ENCODE results near the gene NLRP2B.
"Not testable (repeated sequence)": the region's sequence is repeated elsewhere in the genome, so short reads cannot be mapped to it uniquely, and the experiment has no call there.

Gene NLRP2B

GRCh38 chrX:57680160-57680559, at the start of gene NLRP2B:
NLRP2B (minus strand) TSS chrX:57680260.
- no peaks in the 10 kb centered on the region for H3K36me3 Mint-ChIP-seq (ENCODE audit: low read depth)
- no peak for TF ChIP-seq CTCF (IDR thresholded peaks at IDR 0.05; ENCODE audit: unreplicated experiment in 3 of 3)
- peaks cover 42% of the 10 kb centered on the region for H3K9me3 Mint-ChIP-seq
- H3K4me3 Mint-ChIP-seq, result no peak within 1 kb of the TSS
- no peak within 1 kb of the TSS for H3K27ac Mint-ChIP-seq
- no peaks in the 10 kb centered on the region for H3K4me1 Mint-ChIP-seq
- H3K27me3 Mint-ChIP-seq (ENCODE audit: low read depth), result no peaks in the 10 kb centered on the region

- not testable (repeated sequence) for H3K27ac Mint-ChIP-seq; H3K36me3 Mint-ChIP-seq (ENCODE audit: low read depth); H3K4me3 Mint-ChIP-seq; H3K4me1 Mint-ChIP-seq; H3K27me3 Mint-ChIP-seq (ENCODE audit: low read depth)
- peaks cover 50% of the 10 kb centered on the region for H3K9me3 Mint-ChIP-seq
Measured at GRCh38 chrX:57725995-57726394, 45.9 kb upstream of the NLRP2B start.

GRCh38 chrX:57681341-57681740, 1.3 kb upstream of the NLRP2B start:
- Mint-ChIP-seq H3K27me3 (ENCODE audit: low read depth) (no peaks in the 10 kb centered on the region), H3K9me3 (peaks cover 45% of the 10 kb centered on the region), H3K36me3 (ENCODE audit: low read depth) (no peaks in the 10 kb centered on the region), H3K4me3 (no peak overlapping the region), H3K4me1 (no peaks in the 10 kb centered on the region), H3K27ac (no peak overlapping the region)
- TF ChIP-seq CTCF (IDR thresholded peaks at IDR 0.05; ENCODE audit: unreplicated experiment in 3 of 3), result no peak

- H3K4me1 Mint-ChIP-seq, result no peaks in the 10 kb centered on the region
- TF ChIP-seq CTCF (IDR thresholded peaks at IDR 0.05; ENCODE audit: unreplicated experiment in 3 of 3), result no peak
- H3K4me3 Mint-ChIP-seq, result no peak overlapping the region
- H3K9me3 Mint-ChIP-seq, result peaks cover 49% of the 10 kb centered on the region
- no peaks in the 10 kb centered on the region for H3K36me3 Mint-ChIP-seq (ENCODE audit: low read depth)
- H3K27me3 Mint-ChIP-seq (ENCODE audit: low read depth), result no peaks in the 10 kb centered on the region
- H3K27ac Mint-ChIP-seq, result no peak overlapping the region
Measured at GRCh38 chrX:57678686-57679428, 1.2 kb downstream of the NLRP2B start.

GRCh38 chrX:57677132-57677858, 2.8 kb downstream of the NLRP2B start:
- H3K4me3 Mint-ChIP-seq, result no peak overlapping the region
- no peak overlapping the region for H3K27ac Mint-ChIP-seq
- H3K36me3 Mint-ChIP-seq (ENCODE audit: low read depth), result no peaks in the 10 kb centered on the region
- H3K27me3 Mint-ChIP-seq (ENCODE audit: low read depth), result no peaks in the 10 kb centered on the region
- TF ChIP-seq CTCF (IDR thresholded peaks at IDR 0.05; ENCODE audit: unreplicated experiment in 3 of 3), result no peak
- peaks cover 51% of the 10 kb centered on the region for H3K9me3 Mint-ChIP-seq
- no peaks in the 10 kb centered on the region for H3K4me1 Mint-ChIP-seq

- TF ChIP-seq CTCF (IDR thresholded peaks at IDR 0.05; ENCODE audit: unreplicated experiment in 3 of 3), result no peak
- Mint-ChIP-seq H3K27ac (no peak overlapping the region), H3K27me3 (ENCODE audit: low read depth) (no peaks in the 10 kb centered on the region), H3K36me3 (ENCODE audit: low read depth) (no peaks in the 10 kb centered on the region), H3K4me1 (no peaks in the 10 kb centered on the region), H3K4me3 (no peak overlapping the region), H3K9me3 (peaks cover 51% of the 10 kb centered on the region)
Measured at GRCh38 chrX:57675320-57675719, 4.7 kb downstream of the NLRP2B start.

Measured in nephron (organoid).